Tibial nerve (tissue), 4 donors: ENCODE data around the gene STK38. TPM values are rescaled to one million over a fixed set of nuclear protein-coding genes. Genes with fewer than 3 reads are reported as not detected.

Experiments
- DNase-seq, 2 donors: peaks; one replicate each; pipeline ENCODE4 v3.0.0-alpha.2; 2019; ENCODE audit warnings: low spot score in 2 of 2
- H3K27ac ChIP-seq, 4 donors: fragments of 200-600 bp; sonication (generic) in 3 of 4; one replicate each; pipeline ENCODE4 v1.5.1; 2017 to 2019; ENCODE audit warnings: mild to moderate bottlenecking in 1 of 4
- H3K27me3 ChIP-seq, 2 donors: fragments of 200-600 bp; sonication (generic) in 1 of 2; one replicate each; pipeline versions ENCODE4 v1.5.1 to v1.6.0; 2017 to 2019
- H3K36me3 ChIP-seq, 3 donors: fragments of 200-600 bp; sonication (generic); one replicate each; pipeline ENCODE4 v1.5.1; 2018 to 2019
- H3K4me1 ChIP-seq, 4 donors: fragments of 200-600 bp; sonication (generic) in 3 of 4; one replicate each; pipeline ENCODE4 v1.5.1; 2017 to 2019
- H3K4me3 ChIP-seq, 4 donors: fragments of 200-600 bp; sonication (generic) in 3 of 4; one replicate each; pipeline ENCODE4 v1.5.1; 2017 to 2019; ENCODE audit warnings: mild to moderate bottlenecking in 1 of 4, moderate library complexity in 1 of 4
- H3K9me3 ChIP-seq, 4 donors: fragments of 200-600 bp; sonication (generic) in 3 of 4; one replicate each; pipeline ENCODE4 v1.5.1; 2017 to 2019
- EP300 ChIP-seq, 2 donors: sonication (generic); formaldehyde crosslinking; IDR thresholded peaks; one replicate each; pipeline ENCODE4 v1.6.1; 2017; ENCODE audit warnings: antibody characterized with exemption in 2 of 2, mild to moderate bottlenecking in 1 of 2
- POLR2A ChIP-seq, 2 donors: fragments of 450-650 bp; IDR thresholded peaks; one replicate each; pipeline ENCODE4 v1.6.1; 2017; ENCODE audit warnings: antibody characterized with exemption in 2 of 2, mild to moderate bottlenecking in 2 of 2, moderate library complexity in 2 of 2
- WGBS, 2 donors: methylation state at CpG; one replicate each; pipeline ENCODE4 v1.1.5; 2018; 5-methylcytosine and 5-hydroxymethylcytosine counted together
- total RNA-seq, 4 donors: library from RNA; depleted of rRNA; stranded (reverse); fragments of >200 nt; gene quantifications; one replicate each; pipeline ENCODE4 v1.1.0, GENCODE V29; 2016
- TF ChIP-seq, protein P1 (sequence below), 5 experiments: fragments of 200-600 bp in 3 of 5; fragments of 450-650 bp in 2 of 5; sonication (generic) in 3 of 5; IDR thresholded peaks; one replicate each; pipeline ENCODE4 v1.5.1; 2016 to 2019; ENCODE audit warnings: antibody characterized with exemption in 5 of 5, mild to moderate bottlenecking in 3 of 5, moderate library complexity in 2 of 5

Gene STK38
- total RNA-seq, 4 donors from 2014 or later, result 38.1 to 61.7 (median 49.1) TPM

GRCh38 chr6:36506611-36507010, 40.7 kb downstream of the STK38 start:
- Histone ChIP-seq H3K36me3 (peaks cover 0 to 55% (median 0%) of the 10 kb centered on the region in 3 donors), H3K9me3 (no peaks in the 10 kb centered on the region), H3K4me3 (no peak overlapping the region), H3K27ac (peak overlapping the region in 3 of 4 donors; percentile 37 to 84 (median 63)), H3K4me1 (peaks cover 0 to 23% (median 0%) of the 10 kb centered on the region in 4 donors), H3K27me3 (no peaks in the 10 kb centered on the region)
- 74 to 80% methylated on average over 2 of the region's 2 CpGs for WGBS, 2 donors
- TF ChIP-seq, protein P1, sequence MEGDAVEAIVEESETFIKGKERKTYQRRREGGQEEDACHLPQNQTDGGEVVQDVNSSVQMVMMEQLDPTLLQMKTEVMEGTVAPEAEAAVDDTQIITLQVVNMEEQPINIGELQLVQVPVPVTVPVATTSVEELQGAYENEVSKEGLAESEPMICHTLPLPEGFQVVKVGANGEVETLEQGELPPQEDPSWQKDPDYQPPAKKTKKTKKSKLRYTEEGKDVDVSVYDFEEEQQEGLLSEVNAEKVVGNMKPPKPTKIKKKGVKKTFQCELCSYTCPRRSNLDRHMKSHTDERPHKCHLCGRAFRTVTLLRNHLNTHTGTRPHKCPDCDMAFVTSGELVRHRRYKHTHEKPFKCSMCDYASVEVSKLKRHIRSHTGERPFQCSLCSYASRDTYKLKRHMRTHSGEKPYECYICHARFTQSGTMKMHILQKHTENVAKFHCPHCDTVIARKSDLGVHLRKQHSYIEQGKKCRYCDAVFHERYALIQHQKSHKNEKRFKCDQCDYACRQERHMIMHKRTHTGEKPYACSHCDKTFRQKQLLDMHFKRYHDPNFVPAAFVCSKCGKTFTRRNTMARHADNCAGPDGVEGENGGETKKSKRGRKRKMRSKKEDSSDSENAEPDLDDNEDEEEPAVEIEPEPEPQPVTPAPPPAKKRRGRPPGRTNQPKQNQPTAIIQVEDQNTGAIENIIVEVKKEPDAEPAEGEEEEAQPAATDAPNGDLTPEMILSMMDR (IDR thresholded peaks at IDR 0.05), result no peak
- TF ChIP-seq EP300 (IDR thresholded peaks at IDR 0.05), result no peak
- TF ChIP-seq POLR2A (IDR thresholded peaks at IDR 0.05), result no peak
- DNase-seq, result no peak

DNA sequence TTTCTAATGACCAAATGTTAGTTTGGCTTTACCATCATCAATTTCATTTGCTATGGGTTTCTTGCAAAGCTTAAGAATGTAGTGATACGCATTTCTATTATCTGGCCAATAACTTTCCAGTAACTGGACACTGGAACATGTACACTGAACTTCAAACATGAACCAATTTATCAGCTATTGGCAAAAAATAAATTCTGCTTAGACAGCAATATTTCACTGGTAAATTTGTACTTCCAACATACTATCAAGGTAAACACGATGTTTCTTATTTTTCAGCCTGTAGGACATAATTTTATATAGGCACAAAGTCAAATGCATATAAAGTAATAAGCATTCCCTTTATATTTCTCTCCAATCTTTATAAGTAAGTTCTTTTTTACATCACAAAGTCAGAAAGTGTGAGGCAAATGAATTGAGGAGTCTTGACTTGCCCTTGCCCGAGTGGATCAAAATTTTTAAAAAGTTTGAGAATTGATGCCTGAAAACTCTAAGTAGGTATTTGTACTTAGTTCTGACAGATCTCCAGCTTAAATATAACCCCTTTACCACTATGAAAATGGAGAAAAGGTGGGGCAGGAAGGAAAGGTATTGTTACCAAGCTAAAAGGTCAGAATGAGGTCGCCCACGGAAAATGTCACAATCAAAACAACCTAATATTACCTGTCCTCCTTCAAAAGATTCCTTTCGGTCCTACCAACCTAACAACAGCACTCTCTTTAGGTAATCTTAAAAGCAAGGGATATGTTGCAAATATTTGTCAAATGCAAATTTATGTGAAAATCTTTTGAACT, 41.3 kb downstream of the STK38 start:
- no peak for TF ChIP-seq EP300 (IDR thresholded peaks at IDR 0.05)
- TF ChIP-seq POLR2A (IDR thresholded peaks at IDR 0.05), result no peak
- TF ChIP-seq, protein P1 (IDR thresholded peaks at IDR 0.05), result no peak
- H3K27ac ChIP-seq, result peak overlapping the region in 3 of 4 donors; percentile 37 to 84 (median 63)
- WGBS, 2 donors, result 77 to 93% methylated on average over 6 of the region's 6 CpGs
- no peaks in the 10 kb centered on the region for H3K27me3 ChIP-seq
- peaks cover 0 to 48% (median 0%) of the 10 kb centered on the region in 3 donors for H3K36me3 ChIP-seq
- H3K4me1 ChIP-seq, result peaks cover 0 to 23% (median 0%) of the 10 kb centered on the region in 4 donors
- H3K4me3 ChIP-seq, result no peak overlapping the region
- H3K9me3 ChIP-seq, result no peaks in the 10 kb centered on the region
- no peak for DNase-seq

GRCh38 chr6:36504982-36505381, 42.3 kb downstream of the STK38 start:
- Histone ChIP-seq H3K27ac (peak overlapping the region; percentile 37 to 84 (median 45)), H3K4me1 (peaks cover 0 to 24% (median 0%) of the 10 kb centered on the region in 4 donors), H3K27me3 (no peaks in the 10 kb centered on the region), H3K36me3 (peaks cover 0 to 40% (median 0%) of the 10 kb centered on the region in 3 donors), H3K9me3 (no peaks in the 10 kb centered on the region), H3K4me3 (peak overlapping the region in 1 of 4 donors; percentile 31)
- TF ChIP-seq, protein P1 (IDR thresholded peaks at IDR 0.05), result no peak
- TF ChIP-seq EP300 (IDR thresholded peaks at IDR 0.05), result peak; percentile 74 to 89
- TF ChIP-seq POLR2A (IDR thresholded peaks at IDR 0.05), result peak in 1 of 2 donors; percentile 32
- WGBS, 2 donors, result 74 to 82% methylated on average over 2 of the region's 2 CpGs
- DNase-seq, result peak in 1 of 2 donors; percentile 52

- Histone ChIP-seq H3K27me3 (no peaks in the 10 kb centered on the region), H3K4me3 (peak overlapping the region in 1 of 4 donors; percentile 31), H3K36me3 (peaks cover 0 to 40% (median 0%) of the 10 kb centered on the region in 3 donors), H3K4me1 (peaks cover 0 to 28% (median 0%) of the 10 kb centered on the region in 4 donors), H3K27ac (peak overlapping the region in 2 of 4 donors; percentile 19 to 84), H3K9me3 (no peaks in the 10 kb centered on the region)
- DNase-seq, result no peak
- whole genome bisulfite sequencing, 2 donors, result 72 to 81% methylated on average over 3 of the region's 3 CpGs
- no peak for TF ChIP-seq EP300 (IDR thresholded peaks at IDR 0.05)
- TF ChIP-seq POLR2A (IDR thresholded peaks at IDR 0.05), result no peak
- TF ChIP-seq, protein P1 (IDR thresholded peaks at IDR 0.05), result no peak
These were observed 43.1 kb downstream of the STK38 start for GRCh38 chr6:36504181-36504580.

- DNase-seq, result no peak
- Histone ChIP-seq H3K27me3 (no peaks in the 10 kb centered on the region), H3K9me3 (no peaks in the 10 kb centered on the region), H3K4me1 (peaks cover 0 to 26% (median 0%) of the 10 kb centered on the region in 4 donors), H3K36me3 (peaks cover 0 to 57% (median 0%) of the 10 kb centered on the region in 3 donors), H3K27ac (no peak overlapping the region), H3K4me3 (peak overlapping the region in 1 of 4 donors; percentile 12)
- no peak for TF ChIP-seq POLR2A (IDR thresholded peaks at IDR 0.05)
- no peak for TF ChIP-seq EP300 (IDR thresholded peaks at IDR 0.05)
- TF ChIP-seq, protein P1 (IDR thresholded peaks at IDR 0.05), result no peak
- WGBS, 2 donors, result 80 to 88% methylated on average over 6 of the region's 6 CpGs
These were observed 45.6 kb downstream of the STK38 start for GRCh38 chr6:36501686-36502085.
